Activated naive CD4-positive, alpha-beta T cell treated with anti-CD3 and anti-CD28 coated beads, Interleukin-2, amount 10 ng/mL, durations not matched to agents 7 days and 5 days (primary cell): ENCODE results near the gene IGFBP3.
A peak's percentile ranks its signal among the peaks of the same experiment; 100 is the strongest.
"Not testable (repeated sequence)": the region's sequence is repeated elsewhere in the genome, so short reads cannot be mapped to it uniquely, and the experiment has no call there.

ENCODE experiments used
- CTCF ChIA-PET: fragments of 350-600 bp; sonication (Branson Sonifier 250); formaldehyde crosslinking; loops from one replicate; lab custom pipeline; 2021; ENCODE audit warnings: antibody characterized with exemption; lab: Charles Lee
- DNase-seq: peaks from one replicate; pipeline ENCODE4 v3.0.0-alpha.2; 2020
- H3K27ac Mint-ChIP-seq: one replicate; pipeline ENCODE4 v1.8.0; 2021; ENCODE audit warnings: mild to moderate bottlenecking, moderate library complexity, mixed read lengths
- H3K27me3 Mint-ChIP-seq: one replicate; pipeline ENCODE4 v1.8.0; 2021; ENCODE audit warnings: mild to moderate bottlenecking, mixed read lengths
- H3K36me3 Mint-ChIP-seq: one replicate; pipeline ENCODE4 v1.8.0; 2021; ENCODE audit warnings: mixed read lengths
- H3K4me1 Mint-ChIP-seq: one replicate; pipeline ENCODE4 v1.8.0; 2021; ENCODE audit warnings: mixed read lengths
- H3K4me3 Mint-ChIP-seq: one replicate; pipeline ENCODE4 v1.8.0; 2021; ENCODE audit warnings: mild to moderate bottlenecking, moderate library complexity, mixed read lengths
- H3K9me3 Mint-ChIP-seq: one replicate; pipeline ENCODE4 v1.8.0; 2021; ENCODE audit warnings: mixed read lengths

IGFBP3 gene, protein sequence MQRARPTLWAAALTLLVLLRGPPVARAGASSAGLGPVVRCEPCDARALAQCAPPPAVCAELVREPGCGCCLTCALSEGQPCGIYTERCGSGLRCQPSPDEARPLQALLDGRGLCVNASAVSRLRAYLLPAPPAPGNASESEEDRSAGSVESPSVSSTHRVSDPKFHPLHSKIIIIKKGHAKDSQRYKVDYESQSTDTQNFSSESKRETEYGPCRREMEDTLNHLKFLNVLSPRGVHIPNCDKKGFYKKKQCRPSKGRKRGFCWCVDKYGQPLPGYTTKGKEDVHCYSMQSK

GRCh38 chr7:45920502-45921380 is at the start of gene IGFBP3:
Gene IGFBP3 (minus strand): TSS chr7:45921272. CDS start chr7:45921140, 132 bp downstream.
- peak; percentile 48 for DNase-seq
- H3K27me3 Mint-ChIP-seq = peaks cover 84% of the 10 kb centered on the region
- CTCF ChIA-PET = interaction anchor here (11.2 kb wide), 1 partner anchor 1166 kb away, joined by 84 read pairs; no protein-coding TSS in a partner anchor
- peak within 1 kb of the TSS; percentile 71 for H3K4me3 Mint-ChIP-seq
- no peaks in the 10 kb centered on the region for H3K9me3 Mint-ChIP-seq
- H3K36me3 Mint-ChIP-seq = no peaks in the 10 kb centered on the region
- H3K27ac Mint-ChIP-seq = peak within 1 kb of the TSS; percentile 81
- H3K4me1 Mint-ChIP-seq = peaks cover 47% of the 10 kb centered on the region

- Mint-ChIP-seq H3K4me3 (no peak overlapping the region), H3K36me3 (no peaks in the 10 kb centered on the region), H3K9me3 (peaks cover 2% of the 10 kb centered on the region), H3K27me3 (peaks cover 4% of the 10 kb centered on the region), H3K27ac (no peak overlapping the region), H3K4me1 (no peaks in the 10 kb centered on the region)
- CTCF ChIA-PET = no interaction called here
- DNase-seq = no peak
Observed at GRCh38 chr7:45970454-45970853, 49.4 kb upstream of the IGFBP3 start.

- CTCF ChIA-PET = no interaction called here
- Mint-ChIP-seq H3K27me3 (peaks cover 4% of the 10 kb centered on the region), H3K4me1 (no peaks in the 10 kb centered on the region), H3K4me3 (no peak overlapping the region), H3K27ac (no peak overlapping the region), H3K36me3 (no peaks in the 10 kb centered on the region), H3K9me3 (peaks cover 2% of the 10 kb centered on the region)
- no peak for DNase-seq
Observed at GRCh38 chr7:45969940-45970339, 48.9 kb upstream of the IGFBP3 start.

DNA sequence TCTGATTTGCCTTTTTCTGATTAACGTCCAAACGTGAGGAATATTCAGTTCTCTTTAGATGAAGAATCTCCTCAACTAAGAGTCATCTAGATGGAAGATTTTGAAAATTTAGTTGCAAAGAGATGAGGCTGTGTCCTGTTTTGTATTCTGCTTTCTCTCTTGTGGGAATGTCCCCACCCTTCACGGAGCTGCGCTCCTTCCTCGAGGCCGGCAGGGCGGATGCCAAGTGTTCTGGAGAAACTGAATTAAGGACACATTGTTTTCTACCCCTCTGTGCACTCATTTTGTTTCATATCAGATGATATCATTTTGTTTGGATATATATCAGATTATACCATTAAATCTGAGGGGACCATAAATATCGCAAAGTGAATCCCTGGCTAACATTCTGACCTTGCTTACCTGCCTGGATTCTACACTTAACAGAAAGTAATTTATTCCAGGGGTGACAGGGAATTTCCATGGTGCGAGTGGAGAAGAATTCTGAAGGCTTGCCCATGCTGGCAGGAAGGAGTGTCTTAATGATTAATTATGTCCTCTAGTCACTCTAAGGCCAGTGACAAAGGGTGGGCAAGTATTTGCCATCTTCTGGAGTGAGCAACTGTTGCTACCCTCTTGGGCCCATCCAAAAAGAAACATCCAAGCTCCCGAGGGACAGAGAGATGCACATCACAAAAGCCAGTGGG is 47.9 kb upstream of the IGFBP3 start:
- DNase-seq = no peak
- no peaks in the 10 kb centered on the region for H3K4me1 Mint-ChIP-seq
- CTCF ChIA-PET = no interaction called here
- H3K27me3 Mint-ChIP-seq = peaks cover 4% of the 10 kb centered on the region
- no peaks in the 10 kb centered on the region for H3K36me3 Mint-ChIP-seq
- no peak overlapping the region for H3K27ac Mint-ChIP-seq
- H3K4me3 Mint-ChIP-seq = no peak overlapping the region
- no peaks in the 10 kb centered on the region for H3K9me3 Mint-ChIP-seq

GRCh38 chr7:45968312-45968711 is 47.2 kb upstream of the IGFBP3 start:
- Mint-ChIP-seq H3K4me1 (no peaks in the 10 kb centered on the region), H3K4me3 (no peak overlapping the region), H3K27me3 (peaks cover 4% of the 10 kb centered on the region), H3K36me3 (no peaks in the 10 kb centered on the region), H3K27ac (no peak overlapping the region), H3K9me3 (no peaks in the 10 kb centered on the region)
- DNase-seq = no peak
- CTCF ChIA-PET = no interaction called here

GRCh38 chr7:45967591-45968157 is 46.6 kb upstream of the IGFBP3 start:
- peaks cover 1% of the 10 kb centered on the region for H3K27me3 Mint-ChIP-seq
- no peaks in the 10 kb centered on the region for H3K36me3 Mint-ChIP-seq
- H3K4me3 Mint-ChIP-seq = no peak overlapping the region
- DNase-seq = no peak
- CTCF ChIA-PET = no interaction called here
- H3K4me1 Mint-ChIP-seq = no peaks in the 10 kb centered on the region
- no peak overlapping the region for H3K27ac Mint-ChIP-seq
- H3K9me3 Mint-ChIP-seq = no peaks in the 10 kb centered on the region

GRCh38 chr7:45962861-45963260 is 41.8 kb upstream of the IGFBP3 start:
- H3K4me1 Mint-ChIP-seq = no peaks in the 10 kb centered on the region
- H3K36me3 Mint-ChIP-seq = no peaks in the 10 kb centered on the region
- no peak overlapping the region for H3K4me3 Mint-ChIP-seq
- H3K27me3 Mint-ChIP-seq = no peaks in the 10 kb centered on the region
- CTCF ChIA-PET = no interaction called here
- no peaks in the 10 kb centered on the region for H3K9me3 Mint-ChIP-seq
- H3K27ac Mint-ChIP-seq = no peak overlapping the region
- no peak for DNase-seq

DNA sequence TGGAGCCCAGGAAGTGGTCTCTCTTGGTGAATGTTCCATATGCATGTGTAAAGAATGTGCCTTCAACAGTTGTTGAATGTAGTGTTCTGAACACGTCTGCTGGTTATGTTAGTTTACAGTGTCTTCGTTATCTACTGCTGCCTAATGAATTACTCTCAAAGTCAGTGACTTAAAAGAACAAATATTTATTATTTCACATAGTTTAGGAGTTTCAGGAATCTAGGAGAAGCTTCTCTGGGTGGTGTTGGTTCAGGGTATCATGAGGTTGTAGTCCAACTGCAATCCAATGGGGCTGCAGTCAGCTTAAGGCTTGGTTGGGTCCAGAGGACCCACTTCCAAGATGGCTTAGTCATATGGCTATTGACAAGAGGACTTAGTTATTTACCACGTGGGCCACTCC is 36.6 kb upstream of the IGFBP3 start:
- H3K4me3 Mint-ChIP-seq = no peak overlapping the region
- no peak overlapping the region for H3K27ac Mint-ChIP-seq
- no peak for DNase-seq
- H3K4me1 Mint-ChIP-seq = no peaks in the 10 kb centered on the region
- CTCF ChIA-PET = no interaction called here
- H3K27me3 Mint-ChIP-seq = no peaks in the 10 kb centered on the region
- H3K36me3 Mint-ChIP-seq = no peaks in the 10 kb centered on the region
- peaks cover 8% of the 10 kb centered on the region for H3K9me3 Mint-ChIP-seq

DNA sequence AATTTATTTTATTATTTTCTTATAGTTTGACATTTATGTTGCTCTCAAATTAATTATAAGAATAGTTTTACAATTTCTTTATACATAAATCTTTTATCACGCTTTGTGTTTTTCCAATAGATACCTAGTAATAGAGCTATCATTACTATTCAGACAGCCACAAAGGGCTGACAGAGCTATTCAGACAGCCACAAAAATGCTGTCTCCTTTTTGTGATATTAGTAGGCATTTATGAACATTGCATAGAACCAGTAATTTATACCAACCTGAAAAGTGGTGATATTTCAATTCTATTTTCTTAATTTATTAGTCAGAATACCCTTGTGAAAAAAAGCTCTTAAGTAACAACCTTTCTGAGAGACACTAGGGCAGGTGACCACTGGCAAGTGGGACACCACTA is 34.2 kb upstream of the IGFBP3 start:
- H3K9me3 Mint-ChIP-seq = peaks cover 8% of the 10 kb centered on the region
- H3K36me3 Mint-ChIP-seq = no peaks in the 10 kb centered on the region
- CTCF ChIA-PET = no interaction called here
- no peak overlapping the region for H3K27ac Mint-ChIP-seq
- H3K4me1 Mint-ChIP-seq = no peaks in the 10 kb centered on the region
- H3K4me3 Mint-ChIP-seq = no peak overlapping the region
- DNase-seq = no peak
- H3K27me3 Mint-ChIP-seq = no peaks in the 10 kb centered on the region

DNA sequence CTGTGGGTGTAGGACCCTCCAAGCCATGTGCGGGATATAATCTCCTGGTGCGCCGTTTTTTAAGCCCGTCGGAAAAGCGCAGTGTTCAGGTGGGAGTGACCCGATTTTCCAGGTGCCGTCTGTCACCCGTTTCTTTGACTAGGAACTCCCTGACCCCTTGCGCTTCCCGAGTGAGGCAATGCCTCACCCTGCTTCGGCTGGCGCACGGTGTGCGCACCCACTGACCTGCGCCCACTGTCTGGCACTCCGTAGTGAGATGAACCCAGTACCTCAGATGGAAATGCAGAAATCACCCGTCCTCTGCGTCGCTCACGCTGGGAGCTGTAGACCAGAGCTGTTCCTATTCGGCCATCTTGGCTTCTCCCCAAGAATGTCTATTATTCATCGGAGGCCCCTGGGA is 32.0 kb upstream of the IGFBP3 start:
- H3K4me3 Mint-ChIP-seq, H3K27ac Mint-ChIP-seq, H3K4me1 Mint-ChIP-seq, H3K36me3 Mint-ChIP-seq, CTCF ChIA-PET, H3K27me3 Mint-ChIP-seq, H3K9me3 Mint-ChIP-seq, DNase-seq: not testable (repeated sequence)

DNA sequence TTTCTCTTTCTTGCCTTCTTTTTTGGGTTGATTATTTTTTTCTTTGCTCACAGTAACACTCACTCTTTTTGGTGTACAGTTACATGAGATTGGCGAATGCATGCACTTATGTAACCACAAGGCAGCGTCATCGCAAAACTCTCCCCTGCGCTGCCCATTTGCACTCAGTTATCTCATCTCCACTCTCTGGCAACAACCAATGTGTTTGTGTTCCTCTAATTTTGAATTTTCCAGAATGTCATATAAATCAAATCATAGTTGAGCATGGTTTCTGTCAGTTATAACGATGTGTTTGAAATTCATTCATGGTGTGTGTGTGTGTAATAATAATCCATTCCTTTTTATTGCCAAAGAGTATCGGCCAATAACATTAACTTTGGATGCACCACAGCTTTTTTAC is 23.0 kb upstream of the IGFBP3 start:
- Mint-ChIP-seq H3K4me3 (no peak overlapping the region), H3K4me1 (peaks cover 19% of the 10 kb centered on the region), H3K9me3 (peaks cover 6% of the 10 kb centered on the region), H3K27me3 (no peaks in the 10 kb centered on the region), H3K27ac (no peak overlapping the region), H3K36me3 (peaks cover 3% of the 10 kb centered on the region)
- DNase-seq = no peak
- CTCF ChIA-PET = no interaction called here

- Mint-ChIP-seq H3K4me3 (peak overlapping the region; percentile 65), H3K27ac (no peak overlapping the region), H3K36me3 (peaks cover 3% of the 10 kb centered on the region), H3K4me1 (peaks cover 19% of the 10 kb centered on the region), H3K27me3 (no peaks in the 10 kb centered on the region), H3K9me3 (peaks cover 6% of the 10 kb centered on the region)
- CTCF ChIA-PET = interaction anchor here (0.8 to 1.1 kb wide), 2 partner anchors 18 to 23 kb away, joined by 3 to 5 read pairs; no protein-coding TSS in a partner anchor
- DNase-seq = no peak
Observed at GRCh38 chr7:45940939-45941338, 19.9 kb upstream of the IGFBP3 start.

DNA sequence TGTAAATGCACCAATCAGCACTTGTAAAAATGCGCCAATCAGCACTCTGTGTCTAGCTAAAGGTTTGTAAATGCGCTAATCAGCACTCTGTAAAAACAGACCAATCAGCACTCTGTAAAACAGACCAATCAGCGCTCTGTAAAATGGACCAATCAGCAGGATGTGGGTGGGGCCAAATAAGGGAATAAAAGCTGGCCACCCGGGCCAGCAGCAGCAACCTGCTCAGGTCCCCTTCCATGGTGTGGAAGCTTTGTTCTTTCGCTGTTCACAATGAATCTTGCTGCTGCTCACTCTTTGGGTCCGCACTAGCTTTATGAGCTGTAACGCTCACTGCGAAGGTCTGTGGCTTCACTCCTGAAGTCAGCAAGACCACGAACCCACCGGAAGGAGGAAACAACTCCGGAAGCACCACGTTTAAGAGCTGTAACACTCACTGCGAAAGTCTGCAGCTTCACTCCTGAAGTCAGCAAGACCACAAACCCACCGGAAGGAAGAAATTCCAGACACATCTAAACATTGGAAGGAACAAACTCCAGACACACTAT is 19.2 kb upstream of the IGFBP3 start:
- peaks cover 19% of the 10 kb centered on the region for H3K4me1 Mint-ChIP-seq
- peak overlapping the region; percentile 65 for H3K4me3 Mint-ChIP-seq
- peak overlapping the region; percentile 78 for H3K27ac Mint-ChIP-seq
- not testable (repeated sequence) for H3K27me3 Mint-ChIP-seq, H3K36me3 Mint-ChIP-seq, H3K9me3 Mint-ChIP-seq
- CTCF ChIA-PET = interaction anchor here (0.8 to 1.1 kb wide), 2 partner anchors 18 to 22 kb away, joined by 3 to 5 read pairs; no protein-coding TSS in a partner anchor
- peak; percentile 66 for DNase-seq

DNA sequence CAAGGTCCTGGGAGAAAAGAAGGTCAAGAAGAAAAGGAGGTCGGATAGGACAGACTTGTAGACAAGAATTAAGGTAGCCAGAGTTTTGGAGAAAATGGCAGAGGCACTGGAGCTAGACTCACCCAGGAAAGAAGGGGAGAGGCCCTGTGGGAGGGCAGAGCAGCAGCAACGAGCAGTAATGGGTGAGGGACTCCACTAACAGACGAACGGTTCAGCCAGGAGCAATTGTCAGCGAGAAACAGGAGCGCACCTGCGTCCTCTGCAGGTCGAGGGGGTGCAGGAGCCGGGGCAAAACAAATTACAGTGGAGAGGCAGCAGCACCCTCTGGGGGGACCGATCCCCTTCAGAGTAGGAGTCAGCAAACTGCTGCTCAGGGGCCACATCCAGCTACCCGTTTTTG is 18.5 kb upstream of the IGFBP3 start:
- no peaks in the 10 kb centered on the region for H3K27me3 Mint-ChIP-seq
- CTCF ChIA-PET = interaction anchor here (1.1 kb wide), 1 partner anchor 17 kb away, joined by 5 read pairs; no protein-coding TSS in a partner anchor
- no peak for DNase-seq
- peaks cover 6% of the 10 kb centered on the region for H3K9me3 Mint-ChIP-seq
- H3K36me3 Mint-ChIP-seq = peaks cover 3% of the 10 kb centered on the region
- no peak overlapping the region for H3K27ac Mint-ChIP-seq
- H3K4me3 Mint-ChIP-seq = no peak overlapping the region
- peaks cover 19% of the 10 kb centered on the region for H3K4me1 Mint-ChIP-seq
